ENCODE measurements around the gene DCHS1. TPM values are rescaled to one million over a fixed set of nuclear protein-coding genes. Genes with fewer than 3 reads are reported as not detected.

Gene DCHS1
- total and polyA plus RNA-seq, 9 donors = 5.2 to 36.8 (median 20.8) TPM

GRCh38 chr11:6613496-6613895 is 42.1 kb downstream of the DCHS1 start:
- no peaks in the 10 kb centered on the region for H3K27me3 ChIP-seq
- no peaks in the 10 kb centered on the region for H3K36me3 ChIP-seq
- TF ChIP-seq POLR2A (IDR thresholded peaks at IDR 0.05) = no peak
- TF ChIP-seq EP300 (IDR thresholded peaks at IDR 0.05) = no peak
- TF ChIP-seq, protein P1, sequence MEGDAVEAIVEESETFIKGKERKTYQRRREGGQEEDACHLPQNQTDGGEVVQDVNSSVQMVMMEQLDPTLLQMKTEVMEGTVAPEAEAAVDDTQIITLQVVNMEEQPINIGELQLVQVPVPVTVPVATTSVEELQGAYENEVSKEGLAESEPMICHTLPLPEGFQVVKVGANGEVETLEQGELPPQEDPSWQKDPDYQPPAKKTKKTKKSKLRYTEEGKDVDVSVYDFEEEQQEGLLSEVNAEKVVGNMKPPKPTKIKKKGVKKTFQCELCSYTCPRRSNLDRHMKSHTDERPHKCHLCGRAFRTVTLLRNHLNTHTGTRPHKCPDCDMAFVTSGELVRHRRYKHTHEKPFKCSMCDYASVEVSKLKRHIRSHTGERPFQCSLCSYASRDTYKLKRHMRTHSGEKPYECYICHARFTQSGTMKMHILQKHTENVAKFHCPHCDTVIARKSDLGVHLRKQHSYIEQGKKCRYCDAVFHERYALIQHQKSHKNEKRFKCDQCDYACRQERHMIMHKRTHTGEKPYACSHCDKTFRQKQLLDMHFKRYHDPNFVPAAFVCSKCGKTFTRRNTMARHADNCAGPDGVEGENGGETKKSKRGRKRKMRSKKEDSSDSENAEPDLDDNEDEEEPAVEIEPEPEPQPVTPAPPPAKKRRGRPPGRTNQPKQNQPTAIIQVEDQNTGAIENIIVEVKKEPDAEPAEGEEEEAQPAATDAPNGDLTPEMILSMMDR (IDR thresholded peaks at IDR 0.05) = no peak
- intact Hi-C loops (cut with DNase I) = no loop called here
- peaks cover 6% of the 10 kb centered on the region for H3K4me1 ChIP-seq (ENCODE audit: insufficient read depth)
- 86 to 92% (median 89%) methylated on average over 3 of the region's 3 CpGs for WGBS, 3 donors
- peak overlapping the region in 1 of 2 donors; percentile 83 for H3K27ac ChIP-seq
- no peak overlapping the region for H3K4me3 ChIP-seq
- no peak for DNase-seq
- no peaks in the 10 kb centered on the region for H3K9me3 ChIP-seq

DNA sequence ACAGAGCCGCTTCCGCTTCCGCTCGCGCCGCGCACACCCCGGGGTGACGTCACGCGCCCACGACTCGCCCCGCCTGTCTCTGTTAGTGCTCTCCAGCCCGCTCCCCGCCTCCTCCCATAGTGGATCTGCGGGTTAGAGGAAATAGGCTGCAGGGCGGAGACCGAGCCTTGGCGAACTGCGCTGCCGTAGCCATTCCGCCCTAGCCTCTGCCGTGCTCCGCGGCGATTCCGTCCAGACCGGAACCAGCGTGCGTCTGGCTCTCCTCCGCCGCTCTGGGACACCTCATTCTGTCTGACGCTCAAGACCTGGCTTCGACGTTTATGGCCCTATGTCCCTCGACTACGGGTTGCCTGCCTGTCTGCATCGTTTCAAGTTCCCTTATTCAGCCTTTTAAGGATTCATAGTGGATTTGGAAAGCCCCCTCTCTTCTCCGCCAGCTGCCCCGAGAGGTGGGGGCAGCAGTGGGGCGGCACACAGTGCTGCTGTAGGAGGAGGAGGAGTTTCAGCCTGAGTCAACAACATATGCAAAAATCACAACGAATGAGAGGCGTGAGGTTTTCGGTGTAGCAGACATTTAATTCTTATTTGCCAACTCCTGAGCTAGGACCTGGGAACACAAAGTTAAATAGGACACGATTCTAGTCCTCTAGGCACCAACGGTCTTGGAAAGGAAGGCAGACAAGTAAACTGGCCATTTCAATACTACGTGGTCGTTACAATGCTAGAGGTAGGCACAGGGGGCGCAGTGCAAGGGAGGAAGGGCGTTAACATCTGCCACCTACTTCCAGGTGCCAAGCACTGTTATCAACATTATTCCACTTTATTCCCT is 43.2 kb downstream of the DCHS1 start, which contains the start of gene TAF10:
TSS of gene TAF10 (minus strand) at position 4 of the 829 bp plus-strand sequence. CDS start 27 bp downstream, outside the sequence.
- Histone ChIP-seq H3K9me3 (no peaks in the 10 kb centered on the region), H3K36me3 (no peaks in the 10 kb centered on the region), H3K27me3 (no peaks in the 10 kb centered on the region), H3K27ac (peak within 1 kb of the TSS; percentile 83 to 98), H3K4me3 (peak within 1 kb of the TSS; percentile 86), H3K4me1 (ENCODE audit: insufficient read depth) (peaks cover 2% of the 10 kb centered on the region)
- intact Hi-C loops (cut with DNase I) = no loop called here
- TF ChIP-seq, protein P1 (IDR thresholded peaks at IDR 0.05) = peak in 1 of 3 donors; percentile 30
- TF ChIP-seq EP300 (IDR thresholded peaks at IDR 0.05) (peak; percentile 3), POLR2A (IDR thresholded peaks at IDR 0.05) (peak; percentile 98)
- DNase-seq = peak; percentile 97 to 98 (median 97)
- 0% methylated on average over 50 to 51 of the region's 51 CpGs for WGBS, 3 donors

GRCh38 chr11:6611963-6612212 is 43.7 kb downstream of the DCHS1 start:
- intact Hi-C loops (cut with DNase I) = no loop called here
- H3K27me3 ChIP-seq = no peaks in the 10 kb centered on the region
- TF ChIP-seq EP300 (IDR thresholded peaks at IDR 0.05) (no peak), POLR2A (IDR thresholded peaks at IDR 0.05) (no peak)
- TF ChIP-seq, protein P1 (IDR thresholded peaks at IDR 0.05) = no peak
- 0 to 2% (median 1%) methylated on average over 34 to 36 of the region's 36 CpGs for WGBS, 3 donors
- peak overlapping the region; percentile 83 to 98 for H3K27ac ChIP-seq
- no peak for DNase-seq
- H3K4me3 ChIP-seq = peak overlapping the region; percentile 86
- no peaks in the 10 kb centered on the region for H3K36me3 ChIP-seq
- H3K9me3 ChIP-seq = no peaks in the 10 kb centered on the region
- peaks cover 3% of the 10 kb centered on the region for H3K4me1 ChIP-seq (ENCODE audit: insufficient read depth)

- H3K4me3 ChIP-seq = peak overlapping the region; percentile 86
- WGBS, 3 donors = 9 to 12% (median 10%) methylated on average over 38 to 39 of the region's 39 CpGs
- H3K36me3 ChIP-seq = no peaks in the 10 kb centered on the region
- H3K27me3 ChIP-seq = no peaks in the 10 kb centered on the region
- intact Hi-C loops (cut with DNase I) = no loop called here
- TF ChIP-seq, protein P1 (IDR thresholded peaks at IDR 0.05) = no peak
- TF ChIP-seq POLR2A (IDR thresholded peaks at IDR 0.05) (no peak), EP300 (IDR thresholded peaks at IDR 0.05) (no peak)
- peaks cover 8% of the 10 kb centered on the region for H3K4me1 ChIP-seq (ENCODE audit: insufficient read depth)
- H3K27ac ChIP-seq = peak overlapping the region; percentile 83 to 98
- H3K9me3 ChIP-seq = no peaks in the 10 kb centered on the region
- DNase-seq = peak; percentile 43 to 79 (median 76)
Observed at GRCh38 chr11:6611092-6611962, 44.3 kb downstream of the DCHS1 start.

All from ovary (tissue), 9 donors.